Fibroblast of gingiva (primary cell): ENCODE results near the gene PRR9.

Source experiments
- DNase-seq: peaks from one replicate; pipeline ENCODE4 v3.0.0-alpha.2; 2011; ENCODE audit warnings: low read depth

The PRR9 gene

DNA sequence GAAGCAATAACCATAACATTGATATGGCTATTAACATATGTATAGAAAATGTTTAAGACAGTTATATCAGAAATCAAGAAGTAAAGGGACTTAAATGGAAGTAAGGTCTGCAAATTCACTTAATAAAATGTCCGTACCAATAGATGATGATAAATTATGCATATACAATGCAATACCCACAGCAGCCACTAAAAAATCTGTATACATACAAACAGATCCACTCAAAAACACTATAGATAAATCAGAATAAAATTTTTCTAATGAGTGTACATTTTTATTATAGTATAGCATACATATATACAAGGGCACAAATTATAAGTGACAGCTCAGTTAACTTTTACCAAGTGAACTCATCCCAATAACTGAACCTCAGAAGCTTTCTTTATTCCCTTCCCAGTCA, 48.1 kb downstream of the PRR9 start:
- no peak for DNase-seq
